HG03469 (cell line): ENCODE measurements around the gene FOXC1.

Source experiments
- ATAC-seq: cut with Tn5 transposase; IDR thresholded peaks from one replicate; pipeline ENCODE4 v1.9.1; 2021; ENCODE audit warnings: mild to moderate bottlenecking, moderate library complexity, moderate number of reproducible peaks; ENCODE audit not compliant: unreplicated experiment

FOXC1 gene

DNA sequence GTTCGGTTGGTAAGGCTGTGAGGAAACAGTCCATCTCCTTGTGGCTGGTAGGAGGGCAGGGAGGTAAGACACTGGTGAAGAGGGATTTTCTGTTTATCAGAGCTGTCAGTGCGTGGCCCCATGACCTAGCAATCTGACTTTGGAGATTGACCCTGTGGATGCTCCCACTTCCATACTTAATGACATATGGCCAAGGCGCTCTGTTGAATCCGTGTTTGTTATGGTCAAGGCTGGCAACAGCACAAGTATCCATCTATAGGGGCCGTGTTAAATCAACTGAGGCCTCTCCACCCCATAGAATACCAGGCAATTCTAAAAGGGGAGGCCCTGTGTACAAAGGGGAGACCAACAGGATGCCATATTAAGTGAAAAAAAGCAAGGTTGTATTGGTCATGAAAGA, 25.6 kb upstream of the FOXC1 start:
- no peak for ATAC-seq

GRCh38 chr6:1584996-1585668, 24.6 kb upstream of the FOXC1 start:
- ATAC-seq, result no peak

DNA sequence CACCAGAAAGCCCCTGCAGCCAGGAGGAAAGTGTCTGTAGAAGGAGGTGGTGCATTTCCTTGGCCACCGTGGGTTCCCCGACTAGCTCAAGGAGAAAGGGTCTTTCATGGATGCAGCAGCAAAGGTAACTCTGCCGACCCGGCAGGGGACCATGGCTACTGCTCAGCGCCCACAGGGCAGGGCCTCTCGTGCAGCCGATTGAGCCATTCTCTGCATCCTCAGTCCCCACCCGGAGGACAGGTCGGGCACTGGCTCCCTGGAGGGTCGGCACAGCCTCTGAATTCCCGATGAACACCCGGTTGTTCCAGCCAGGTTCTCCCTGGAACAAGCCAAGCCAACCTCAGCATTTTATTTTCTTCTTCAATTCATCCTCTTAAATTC, 24.1 kb upstream of the FOXC1 start:
- no peak for ATAC-seq

DNA sequence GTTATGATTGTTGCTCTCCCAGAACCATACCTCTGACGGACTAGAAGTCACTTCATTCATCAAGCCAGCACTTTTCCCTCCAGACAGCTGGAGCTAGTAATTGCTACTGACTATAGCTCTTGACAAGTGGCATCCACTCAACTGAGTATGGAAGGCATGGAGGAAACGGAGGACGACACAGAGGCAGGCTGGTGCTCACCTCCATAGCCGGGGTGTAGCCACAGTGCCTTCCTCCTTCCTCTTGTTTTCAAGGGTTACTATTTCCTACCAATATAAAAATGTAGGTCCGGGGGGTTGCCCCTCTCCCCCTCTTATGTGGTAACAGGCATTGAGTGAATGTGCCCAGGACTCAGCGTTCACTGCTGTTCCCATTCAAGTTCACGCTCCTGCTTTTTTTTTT, 23.5 kb upstream of the FOXC1 start:
- no peak for ATAC-seq

DNA sequence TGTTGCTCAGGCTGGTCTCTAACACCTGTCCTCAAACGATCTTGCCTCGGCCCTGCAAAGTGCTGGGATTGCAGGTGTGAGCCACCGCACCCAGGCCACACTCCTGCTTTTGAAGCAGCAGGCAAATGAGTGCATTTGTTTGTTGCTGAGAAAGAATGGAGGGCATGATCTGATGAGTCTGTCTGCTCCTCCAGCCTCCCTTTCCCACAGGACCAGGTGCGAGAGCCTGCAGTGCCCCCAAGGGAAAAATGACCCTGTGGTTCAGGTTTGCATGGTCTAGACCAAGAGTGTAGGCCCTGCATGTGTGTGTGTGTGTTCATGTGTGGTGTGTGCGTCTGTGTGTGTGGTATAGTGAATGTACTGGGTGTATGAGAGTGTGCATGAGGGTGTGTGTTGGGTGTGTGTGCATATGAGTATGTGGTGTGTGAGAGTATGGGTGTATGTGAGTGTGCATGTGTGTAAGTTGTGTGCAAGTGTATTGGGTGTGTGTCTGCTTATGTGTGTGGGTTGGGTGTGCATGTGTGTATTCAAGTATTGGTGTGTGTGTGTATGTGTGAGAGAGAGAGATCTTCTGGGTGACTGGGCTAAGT, 22.8 kb upstream of the FOXC1 start:
- no peak for ATAC-seq

DNA sequence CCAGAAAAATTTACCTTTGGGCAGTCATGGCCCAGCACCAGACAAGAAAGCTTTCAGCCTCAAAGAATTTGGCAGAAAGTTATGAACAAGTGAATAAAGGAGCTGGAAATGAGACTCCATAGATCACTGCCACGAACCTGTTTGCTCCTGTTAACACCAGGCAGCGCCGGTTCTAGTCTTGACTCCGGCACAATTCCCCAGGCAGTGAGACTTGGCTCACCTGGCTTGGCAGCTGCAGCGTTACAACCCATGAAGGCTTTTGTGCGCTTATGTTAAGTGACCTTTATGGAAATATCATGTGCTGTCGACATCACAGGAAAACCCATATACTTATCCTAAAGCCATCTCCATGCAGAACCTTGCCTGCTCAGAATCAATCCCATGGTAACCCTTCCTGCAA, 22.2 kb upstream of the FOXC1 start:
- ATAC-seq, result no peak

GRCh38 chr6:1587977-1588376, 21.7 kb upstream of the FOXC1 start:
- no peak for ATAC-seq

- ATAC-seq, result no peak
These were observed 20.5 kb upstream of the FOXC1 start for GRCh38 chr6:1589208-1589607.

GRCh38 chr6:1590580-1590979, 19.1 kb upstream of the FOXC1 start:
- no peak for ATAC-seq

GRCh38 chr6:1591243-1591642, 18.5 kb upstream of the FOXC1 start:
- no peak for ATAC-seq

- ATAC-seq, result no peak
These were observed 17.8 kb upstream of the FOXC1 start for GRCh38 chr6:1591926-1592325.

GRCh38 chr6:1592852-1593251, 16.9 kb upstream of the FOXC1 start:
- ATAC-seq, result no peak

- no peak for ATAC-seq
These were observed 16.3 kb upstream of the FOXC1 start for GRCh38 chr6:1593286-1593957.

DNA sequence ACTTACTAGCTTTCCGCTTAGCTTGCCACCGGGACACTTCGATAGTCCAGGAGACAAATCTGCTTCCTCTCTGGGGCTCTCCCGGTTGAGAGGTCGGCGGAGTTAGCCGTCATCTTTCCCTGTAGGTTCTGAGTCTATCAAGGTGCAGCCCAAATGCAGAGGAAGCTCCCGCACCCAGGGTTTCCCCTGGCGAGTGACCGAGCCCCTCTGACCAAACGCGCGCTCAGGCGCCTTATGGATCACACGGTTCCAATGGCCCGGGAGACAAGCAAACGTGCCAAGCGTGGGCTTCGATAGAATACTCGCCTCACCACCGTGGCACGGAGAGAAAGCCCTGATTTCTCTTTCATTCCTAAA, 15.8 kb upstream of the FOXC1 start:
- ATAC-seq, result no peak

GRCh38 chr6:1594445-1595200, 15.1 kb upstream of the FOXC1 start:
- no peak for ATAC-seq

GRCh38 chr6:1595271-1596087, 14.2 kb upstream of the FOXC1 start:
- no peak for ATAC-seq

- ATAC-seq, result no peak
These were observed 13.4 kb upstream of the FOXC1 start for GRCh38 chr6:1596088-1596852.

GRCh38 chr6:1597121-1597744, 12.5 kb upstream of the FOXC1 start:
- ATAC-seq, result no peak

GRCh38 chr6:1597924-1598323, 11.8 kb upstream of the FOXC1 start:
- ATAC-seq, result no peak

- no peak for ATAC-seq
These were observed 11.3 kb upstream of the FOXC1 start for GRCh38 chr6:1598433-1598832.
